K562 treated with DMSO at 1 percent for 4 hours (cell line): ENCODE data around the gene SLC47A1. TPM values are rescaled to one million over a fixed set of nuclear protein-coding genes. Genes with fewer than 3 reads are reported as not detected.

Experiments
- total RNA-seq: library from RNA; unstranded; fragments of 300-600 nt; gene quantifications from 2 replicates; pipeline ENCODE4 v1.2.3, GENCODE V29; 2022; ENCODE audit not compliant: insufficient read depth

Gene SLC47A1, protein sequence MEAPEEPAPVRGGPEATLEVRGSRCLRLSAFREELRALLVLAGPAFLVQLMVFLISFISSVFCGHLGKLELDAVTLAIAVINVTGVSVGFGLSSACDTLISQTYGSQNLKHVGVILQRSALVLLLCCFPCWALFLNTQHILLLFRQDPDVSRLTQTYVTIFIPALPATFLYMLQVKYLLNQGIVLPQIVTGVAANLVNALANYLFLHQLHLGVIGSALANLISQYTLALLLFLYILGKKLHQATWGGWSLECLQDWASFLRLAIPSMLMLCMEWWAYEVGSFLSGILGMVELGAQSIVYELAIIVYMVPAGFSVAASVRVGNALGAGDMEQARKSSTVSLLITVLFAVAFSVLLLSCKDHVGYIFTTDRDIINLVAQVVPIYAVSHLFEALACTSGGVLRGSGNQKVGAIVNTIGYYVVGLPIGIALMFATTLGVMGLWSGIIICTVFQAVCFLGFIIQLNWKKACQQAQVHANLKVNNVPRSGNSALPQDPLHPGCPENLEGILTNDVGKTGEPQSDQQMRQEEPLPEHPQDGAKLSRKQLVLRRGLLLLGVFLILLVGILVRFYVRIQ
- total RNA-seq: not detected in 2 replicates

DNA sequence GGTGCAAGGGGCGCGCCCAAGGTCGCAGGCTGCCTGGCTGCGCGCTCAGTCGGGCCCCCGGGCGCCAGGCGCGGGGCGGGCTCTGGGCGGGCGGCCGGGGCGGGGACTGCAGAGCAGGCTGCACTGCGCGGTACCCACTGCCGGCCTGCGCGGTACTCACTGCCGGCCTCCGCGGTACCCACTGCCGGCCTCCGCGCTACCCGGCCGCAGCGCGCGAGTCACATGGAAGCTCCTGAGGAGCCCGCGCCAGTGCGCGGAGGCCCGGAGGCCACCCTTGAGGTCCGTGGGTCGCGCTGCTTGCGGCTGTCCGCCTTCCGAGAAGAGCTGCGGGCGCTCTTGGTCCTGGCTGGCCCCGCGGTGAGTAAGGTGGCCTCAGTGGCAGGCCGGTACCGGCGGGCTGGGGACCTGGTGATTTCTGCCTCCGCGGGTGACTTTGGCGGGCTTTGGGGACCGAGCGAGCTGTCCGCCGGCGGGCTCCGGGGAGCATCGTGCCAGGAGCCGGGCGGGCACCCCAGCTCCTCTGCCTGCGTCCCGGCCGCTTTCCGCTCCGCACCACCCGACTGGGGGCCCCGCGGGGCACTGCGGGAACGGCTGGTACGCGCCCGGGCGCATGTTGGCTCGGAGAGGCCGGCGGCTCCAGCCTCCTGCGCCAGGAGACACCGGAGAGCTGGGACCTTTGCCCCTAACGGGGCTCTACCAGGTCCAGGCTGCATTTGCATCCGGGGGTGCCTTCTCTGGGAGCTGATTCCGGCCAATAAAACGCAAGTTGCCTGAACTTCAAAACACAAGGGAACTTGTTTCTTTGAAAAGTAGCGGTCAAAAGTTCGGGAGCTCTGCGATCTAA is at the start of gene SLC47A1:
Gene SLC47A1 (plus strand): TSS at position 137 of the 844 bp plus-strand sequence. CDS start 86 bp downstream, at position 223.

Other genes starting within 250 kb of the SLC47A1 start
- 10.7 and 13.8 TPM in 2 replicates for gene B9D1, start 171.1 kb upstream of the SLC47A1 start, total RNA-seq
- 6.4 and 7.2 TPM in 2 replicates for gene MAPK7, start 155.4 kb upstream of the SLC47A1 start, total RNA-seq
- 1.0 TPM in 1 of 2 replicates, not detected in the other for gene MFAP4, start 146.7 kb upstream of the SLC47A1 start, total RNA-seq
- 0.40 TPM in 1 of 2 replicates, not detected in the other for gene RNF112, start 122.6 kb upstream of the SLC47A1 start, total RNA-seq
- gene ALDH3A2, start 114.9 kb downstream of the SLC47A1 start, total RNA-seq: not detected in 2 replicates
- gene SLC47A2, start 182.7 kb downstream of the SLC47A1 start, total RNA-seq: not detected in 2 replicates
- not detected in 2 replicates for gene ALDH3A1, start 214.4 kb downstream of the SLC47A1 start, total RNA-seq